A673 (cell line): ENCODE measurements around the gene FUT8. TPM values are rescaled to one million over a fixed set of nuclear protein-coding genes. Genes with fewer than 3 reads are reported as not detected.

Source experiments
- BruUV-seq: library from RNA; stranded (reverse); fragments of 400-500 nt; replicated peaks from 2 replicates; lab custom pipeline; 2021; lab: Mats Ljungman, UMichigan
- CTCF ChIA-PET: fragments of 300-600 bp; sonication (Branson Sonifier 250); formaldehyde crosslinking; loops from one replicate; lab custom pipeline; 2022; ENCODE audit warnings: antibody characterized with exemption; lab: Charles Lee
- POLR2A ChIA-PET: fragments of 300-600 bp; sonication (Branson Sonifier 250); formaldehyde crosslinking; loops from one replicate; lab custom pipeline; 2022; ENCODE audit warnings: antibody characterized with exemption; ENCODE audit not compliant: low non-redundant PET; lab: Charles Lee
- DNase-seq: peaks from one replicate; pipeline ENCODE4 v3.0.0-alpha.2; 2015; ENCODE audit warnings: low spot score
- H3K27ac ChIP-seq: fragments of 200-600 bp; sonication (generic); 2 replicates; pipeline ENCODE4 v1.5.1; 2016; ENCODE audit warnings: mixed run types, low read depth, mild to moderate bottlenecking, mixed read lengths, antibody characterized with exemption, low read length; ENCODE audit not compliant: poor library complexity, severe bottlenecking
- H3K27me3 ChIP-seq: fragments of 200-600 bp; sonication (generic); replicated peaks from 2 replicates; pipeline ENCODE4 v1.6.1; 2017; ENCODE audit warnings: mixed run types, low read depth, mild to moderate bottlenecking, mixed read lengths, antibody characterized with exemption, low read length; ENCODE audit not compliant: insufficient read depth, poor library complexity
- H3K36me3 ChIP-seq: fragments of 200-600 bp; sonication (generic); 2 replicates; pipeline ENCODE4 v1.6.1; 2016; ENCODE audit warnings: mixed run types, mild to moderate bottlenecking, mixed read lengths, antibody characterized with exemption, low read length; ENCODE audit not compliant: insufficient read depth, poor library complexity, severe bottlenecking
- H3K4me1 ChIP-seq: fragments of 200-600 bp; sonication (generic); 2 replicates; pipeline ENCODE4 v1.6.1; 2017; ENCODE audit warnings: mixed run types, mild to moderate bottlenecking, mixed read lengths, antibody characterized with exemption, low read length; ENCODE audit not compliant: insufficient read depth, poor library complexity, severe bottlenecking
- H3K4me3 ChIP-seq: fragments of 200-600 bp; sonication (generic); 2 replicates; pipeline ENCODE4 v1.5.1; 2016; ENCODE audit warnings: low read depth, mixed run types, mild to moderate bottlenecking, mixed read lengths, low read length; ENCODE audit not compliant: poor library complexity, severe bottlenecking
- H3K9me3 ChIP-seq: fragments of 200-600 bp; sonication (generic); 2 replicates; pipeline ENCODE4 v1.6.1; 2016; ENCODE audit warnings: mixed run types, low read depth, mild to moderate bottlenecking, mixed read lengths, antibody characterized with exemption, low read length; ENCODE audit not compliant: poor library complexity, severe bottlenecking
- CTCF ChIP-seq: fragments of 300-800, 200-600 bp; sonication (generic); conservative IDR thresholded peaks from 2 replicates; pipeline ENCODE4 v1.5.1; 2017; ENCODE audit warnings: low read depth, mild to moderate bottlenecking, antibody characterized with exemption, low read length, moderate library complexity, mixed read lengths
- EZH2 ChIP-seq: fragments of 200-600 bp; sonication (generic); IDR thresholded peaks from 2 replicates; pipeline ENCODE4 v1.6.1; 2017; ENCODE audit warnings: borderline replicate concordance, low read depth, mild to moderate bottlenecking, mixed read lengths, antibody characterized with exemption, low read length; ENCODE audit not compliant: poor library complexity, severe bottlenecking
- intact Hi-C: fragments of 100-400 bp; cut with micrococcal nuclease; formaldehyde crosslinking; loops from one replicate; pipeline ENCODE4 v1.10.0; 2022; ENCODE audit not compliant: unreplicated experiment
- total RNA-seq: library from RNA; stranded (reverse); gene quantifications from 2 replicates; pipeline ENCODE4 v1.2.3, GENCODE V29; 2021

The FUT8 gene
- total RNA-seq, 1 experiment from 2014 or later, result 11.0 TPM

DNA sequence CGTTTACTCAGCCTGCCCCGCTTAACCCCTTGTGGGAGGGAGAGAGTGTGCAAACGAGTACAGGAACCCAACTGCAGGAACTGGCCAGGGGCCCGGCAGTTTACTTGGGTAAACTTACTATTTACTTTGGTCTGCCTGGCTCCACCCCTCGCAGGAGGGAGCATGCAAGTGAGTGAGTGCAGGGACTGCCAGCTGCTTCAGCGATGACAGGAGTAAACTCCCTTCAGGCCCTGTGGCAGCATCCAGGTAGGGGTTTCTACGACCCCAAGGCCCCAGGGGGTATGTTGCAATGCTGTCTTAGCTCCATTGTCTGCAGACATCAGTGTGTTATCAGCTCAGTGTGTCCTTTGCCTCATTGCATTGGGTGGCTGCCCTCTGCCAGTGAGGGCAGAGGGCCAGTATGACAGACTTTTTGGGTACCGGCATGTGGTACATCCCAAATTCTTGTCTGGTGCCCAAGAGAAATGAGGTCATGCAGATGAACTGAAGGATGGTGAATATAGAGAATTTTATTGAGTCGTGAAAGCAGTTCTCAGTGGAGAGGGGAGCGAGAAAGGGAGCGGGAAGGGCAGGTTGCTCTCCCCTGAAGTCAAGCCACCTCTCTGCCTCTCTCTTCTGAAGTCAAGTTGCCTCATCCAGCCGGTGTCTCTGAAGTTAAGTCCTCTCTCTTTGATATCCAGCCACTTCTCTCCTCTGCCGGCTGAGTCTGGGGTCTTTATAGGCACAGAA lies 181.8 kb downstream of the FUT8 start:
- Histone ChIP-seq H3K4me3 (no peak overlapping the region), H3K9me3 (no peaks in the 10 kb centered on the region), H3K27me3 (no peaks in the 10 kb centered on the region), H3K36me3 (no peaks in the 10 kb centered on the region), H3K27ac (no peak overlapping the region), H3K4me1 (no peaks in the 10 kb centered on the region)
- DNase-seq, result no peak
- ChIA-PET POLR2A (no interaction called here), CTCF (no interaction called here)
- intact Hi-C loops, result no loop called here
- no TSS peak for BruUV-seq
- no peak for TF ChIP-seq CTCF
- no peak for TF ChIP-seq EZH2

DNA sequence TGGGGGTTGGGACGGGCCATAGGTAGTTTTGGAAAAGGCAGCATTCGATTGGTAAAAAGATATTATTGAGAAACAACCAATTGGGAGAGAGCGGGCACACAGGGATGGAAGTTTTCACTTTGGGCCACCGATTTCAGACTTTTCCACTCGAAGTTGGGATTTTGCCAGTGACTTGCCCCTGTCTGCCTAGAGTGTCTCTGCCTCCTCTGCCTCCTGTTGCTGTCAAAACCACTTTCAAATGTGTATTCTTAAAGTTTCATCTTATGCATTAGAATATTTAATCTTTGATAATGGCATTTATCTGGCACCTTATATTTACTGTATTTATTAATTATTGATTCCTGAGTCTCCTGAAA lies 182.3 kb downstream of the FUT8 start:
- CTCF ChIA-PET, result no interaction called here
- Histone ChIP-seq H3K9me3 (no peaks in the 10 kb centered on the region), H3K36me3 (no peaks in the 10 kb centered on the region), H3K27ac (no peak overlapping the region), H3K4me1 (no peaks in the 10 kb centered on the region), H3K27me3 (no peaks in the 10 kb centered on the region), H3K4me3 (no peak overlapping the region)
- BruUV-seq, result no TSS peak
- no peak for TF ChIP-seq EZH2
- no peak for TF ChIP-seq CTCF
- intact Hi-C loops, result no loop called here
- POLR2A ChIA-PET, result no interaction called here
- no peak for DNase-seq

GRCh38 chr14:65599375-65599774 lies 186.8 kb downstream of the FUT8 start:
- no peak overlapping the region for H3K27ac ChIP-seq
- intact Hi-C loops, result no loop called here
- ChIA-PET CTCF (no interaction called here), POLR2A (no interaction called here)
- no peak overlapping the region for H3K4me3 ChIP-seq
- no peaks in the 10 kb centered on the region for H3K36me3 ChIP-seq
- H3K27me3 ChIP-seq, result no peaks in the 10 kb centered on the region
- no peaks in the 10 kb centered on the region for H3K9me3 ChIP-seq
- H3K4me1 ChIP-seq, result no peaks in the 10 kb centered on the region
- no peak for TF ChIP-seq CTCF
- no peak for TF ChIP-seq EZH2
- BruUV-seq, result no TSS peak
- DNase-seq, result no peak
